ENCODE measurements around the gene ANKUB1. TPM values are rescaled to one million over a fixed set of nuclear protein-coding genes. Genes with fewer than 3 reads are reported as not detected.

ANKUB1 gene
- total RNA-seq = not detected in 2 replicates

DNA sequence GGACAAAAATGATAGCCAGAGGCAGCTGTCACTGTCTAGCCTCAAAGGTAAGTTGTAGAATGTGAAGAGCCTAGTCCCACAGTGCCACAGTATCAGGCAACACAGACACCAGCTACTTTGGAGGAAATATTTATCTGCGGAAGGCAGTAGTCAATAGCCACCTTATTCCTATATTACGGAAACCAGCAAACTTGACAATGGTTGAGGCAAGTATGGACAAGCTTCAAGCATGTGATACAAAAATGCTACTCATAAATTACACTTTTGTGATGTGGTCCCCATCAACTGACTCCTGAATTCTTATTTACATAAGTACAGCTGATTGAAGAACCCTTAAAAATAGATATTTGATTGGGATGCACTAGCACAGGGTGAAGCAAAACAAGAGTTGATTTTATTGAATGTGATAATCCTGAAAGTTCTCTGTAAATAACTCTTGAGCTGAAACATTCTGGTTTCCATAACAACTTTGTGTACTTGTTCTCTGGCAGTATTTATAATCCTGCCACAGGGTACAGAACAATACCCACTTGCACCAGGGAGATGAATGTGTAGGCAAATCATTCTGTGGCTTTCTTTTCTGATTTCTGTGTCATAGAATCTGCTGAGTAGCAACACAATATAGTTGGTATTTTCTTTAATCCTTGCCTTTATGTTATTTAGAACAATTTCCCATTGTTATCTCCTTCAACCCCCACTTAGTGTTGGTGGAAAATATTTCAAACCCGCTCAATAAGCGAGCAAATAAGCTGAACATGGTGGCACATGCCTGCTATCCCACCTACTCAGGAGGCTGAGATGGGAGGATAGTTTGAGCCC lies at the start of gene ANKUB1:
Gene ANKUB1, minus strand, starts transcription at position 103 of the 819 bp plus-strand sequence. CDS start 188 bp downstream, outside the sequence.

DNA sequence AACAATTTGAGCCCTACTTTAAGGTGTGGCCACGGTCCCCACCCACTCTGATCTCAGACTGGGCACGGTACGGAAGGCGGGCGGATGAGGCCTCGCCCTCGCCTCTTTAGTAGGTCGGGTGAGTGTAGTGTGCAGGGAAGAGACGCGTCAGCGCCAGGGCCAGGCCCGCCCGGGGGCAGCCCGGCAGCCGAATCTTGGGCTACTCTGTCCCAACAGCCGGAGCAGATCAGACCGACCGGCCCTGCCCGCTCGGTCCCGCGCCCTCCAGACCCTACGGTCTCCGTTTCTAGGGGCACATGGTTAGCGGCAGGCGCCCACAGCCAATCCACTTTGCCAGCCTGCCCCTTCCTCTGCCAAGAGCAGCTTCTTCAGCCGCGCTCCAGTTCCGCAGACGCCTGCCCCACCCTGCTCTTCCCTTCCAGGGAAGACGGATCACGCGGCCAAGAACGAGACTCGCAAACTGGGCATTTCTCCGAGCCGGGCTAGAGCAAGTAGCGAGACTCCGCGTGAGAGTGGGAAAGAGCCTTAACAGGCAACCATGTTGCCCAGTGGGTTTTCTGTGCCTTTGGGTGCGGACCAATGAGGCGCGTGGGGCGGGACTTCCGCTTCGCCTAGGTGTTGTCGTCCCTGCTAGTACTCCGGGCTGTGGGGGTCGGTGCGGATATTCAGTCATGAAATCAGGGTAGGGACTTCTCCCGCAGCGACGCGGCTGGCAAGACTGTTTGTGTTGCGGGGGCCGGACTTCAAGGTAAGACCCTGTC lies 20.4 kb upstream of the ANKUB1 start, which contains the start of gene RNF13:
Gene RNF13, plus strand, starts transcription at position 610 of the 761 bp plus-strand sequence. CDS start 32,812 bp downstream, outside the sequence.

GRCh38 chr3:149752051-149752787 lies 40.1 kb downstream of the ANKUB1 start, which contains the start of gene COMMD2:
COMMD2 (minus strand) TSS chr3:149752489; CDS start chr3:149752444, 45 bp downstream.

Small RNA genes within 50 kb of the gene (small RNA-seq; reads per million reads assigned to genes)
- not detected for gene RNU6-507P (ENCODE audit: low replicate concordance)

Other genes with a start within 250 kb of the ANKUB1 start
- gene WWTR1, start 134.5 kb downstream of the ANKUB1 start, total RNA-seq = 41.1 and 133 TPM in 2 replicates
- gene COMMD2, start 40.1 kb downstream of the ANKUB1 start, total RNA-seq = 22.1 and 35.9 TPM in 2 replicates
- 53.8 and 68.5 TPM in 2 replicates for gene RNF13, start 20.7 kb upstream of the ANKUB1 start, total RNA-seq
- 97.8 and 167 TPM in 2 replicates for gene PFN2, start 178.3 kb upstream of the ANKUB1 start, total RNA-seq